T-helper 2 cell treated with Interferon-gamma antibody and Interleukin-4, amounts not matched to agents 5 μg/mL and 100 μg/mL, for 36 hours (primary cell): Measurements from ENCODE around the gene SLC36A2.
"Not testable (repeated sequence)": the region's sequence is repeated elsewhere in the genome, so short reads cannot be mapped to it uniquely, and the experiment has no call there.

Experiments used
- DNase-seq: peaks from one replicate; pipeline ENCODE4 v3.0.0; 2021; ENCODE audit warnings: low spot score
- H3K27ac Mint-ChIP-seq: one replicate; pipeline ENCODE4 v1.8.0; 2021; ENCODE audit warnings: mild to moderate bottlenecking, mixed read lengths
- H3K27me3 Mint-ChIP-seq: one replicate; pipeline ENCODE4 v1.8.0; 2021; ENCODE audit warnings: low read depth, mixed read lengths
- H3K36me3 Mint-ChIP-seq: one replicate; pipeline ENCODE4 v1.8.0; 2021; ENCODE audit warnings: low read depth, mixed read lengths
- H3K4me1 Mint-ChIP-seq: one replicate; pipeline ENCODE4 v1.8.0; 2021; ENCODE audit warnings: low read depth, mixed read lengths
- H3K4me3 Mint-ChIP-seq: one replicate; pipeline ENCODE4 v1.8.0; 2022; ENCODE audit warnings: mild to moderate bottlenecking, moderate library complexity, mixed read lengths
- H3K9me3 Mint-ChIP-seq: one replicate; pipeline ENCODE4 v1.8.0; 2021; ENCODE audit warnings: mixed read lengths

SLC36A2 gene

GRCh38 chr5:151313357-151313756 lies 34.0 kb downstream of the SLC36A2 start:
- peaks cover 10% of the 10 kb centered on the region for H3K27me3 Mint-ChIP-seq
- DNase-seq, result no peak
- H3K9me3 Mint-ChIP-seq, result peaks cover 9% of the 10 kb centered on the region
- no peak overlapping the region for H3K4me3 Mint-ChIP-seq
- H3K4me1 Mint-ChIP-seq, result peaks cover 1% of the 10 kb centered on the region
- H3K27ac Mint-ChIP-seq, result no peak overlapping the region
- H3K36me3 Mint-ChIP-seq, result no peaks in the 10 kb centered on the region

GRCh38 chr5:151312756-151313324 lies 34.5 kb downstream of the SLC36A2 start:
- H3K36me3 Mint-ChIP-seq, result no peaks in the 10 kb centered on the region
- H3K9me3 Mint-ChIP-seq, result peaks cover 9% of the 10 kb centered on the region
- peaks cover 2% of the 10 kb centered on the region for H3K4me1 Mint-ChIP-seq
- H3K27ac Mint-ChIP-seq, result no peak overlapping the region
- no peak overlapping the region for H3K4me3 Mint-ChIP-seq
- peaks cover 13% of the 10 kb centered on the region for H3K27me3 Mint-ChIP-seq
- DNase-seq, result no peak

- DNase-seq, result no peak
- H3K4me3 Mint-ChIP-seq, result no peak overlapping the region
- peaks cover 20% of the 10 kb centered on the region for H3K27me3 Mint-ChIP-seq
- no peak overlapping the region for H3K27ac Mint-ChIP-seq
- peaks cover 2% of the 10 kb centered on the region for H3K4me1 Mint-ChIP-seq
- H3K9me3 Mint-ChIP-seq, result peaks cover 9% of the 10 kb centered on the region
- no peaks in the 10 kb centered on the region for H3K36me3 Mint-ChIP-seq
These were observed 36.4 kb downstream of the SLC36A2 start for GRCh38 chr5:151310932-151311331.

GRCh38 chr5:151309821-151310220 lies 37.5 kb downstream of the SLC36A2 start:
- H3K27me3 Mint-ChIP-seq, result peaks cover 22% of the 10 kb centered on the region
- H3K4me3 Mint-ChIP-seq, H3K4me1 Mint-ChIP-seq, DNase-seq, H3K9me3 Mint-ChIP-seq, H3K36me3 Mint-ChIP-seq, H3K27ac Mint-ChIP-seq: not testable (repeated sequence)

- not testable (repeated sequence) for H3K27ac Mint-ChIP-seq, H3K4me3 Mint-ChIP-seq, DNase-seq, H3K4me1 Mint-ChIP-seq, H3K36me3 Mint-ChIP-seq, H3K9me3 Mint-ChIP-seq
- H3K27me3 Mint-ChIP-seq, result peaks cover 22% of the 10 kb centered on the region
These were observed 38.1 kb downstream of the SLC36A2 start for GRCh38 chr5:151309266-151309665.

- Mint-ChIP-seq H3K27me3 (peaks cover 42% of the 10 kb centered on the region), H3K4me1 (peaks cover 2% of the 10 kb centered on the region), H3K27ac (no peak within 1 kb of the TSS), H3K9me3 (no peaks in the 10 kb centered on the region), H3K36me3 (no peaks in the 10 kb centered on the region), H3K4me3 (no peak within 1 kb of the TSS)
- no peak for DNase-seq
These were observed 43.7 kb downstream of the SLC36A2 start, which contains the start of gene SLC36A3 for GRCh38 chr5:151303666-151304065. Gene SLC36A3, minus strand, starts transcription at chr5:151303766. Its CDS starts 412 bp downstream, at chr5:151303354.

GRCh38 chr5:151298063-151298855 lies 49.1 kb downstream of the SLC36A2 start:
- peaks cover 21% of the 10 kb centered on the region for H3K27me3 Mint-ChIP-seq
- H3K27ac Mint-ChIP-seq, result no peak overlapping the region
- H3K4me1 Mint-ChIP-seq, result peaks cover 4% of the 10 kb centered on the region
- H3K4me3 Mint-ChIP-seq, result no peak overlapping the region
- H3K36me3 Mint-ChIP-seq, result no peaks in the 10 kb centered on the region
- no peaks in the 10 kb centered on the region for H3K9me3 Mint-ChIP-seq
- no peak for DNase-seq

- H3K4me3 Mint-ChIP-seq, result no peak overlapping the region
- no peaks in the 10 kb centered on the region for H3K36me3 Mint-ChIP-seq
- no peaks in the 10 kb centered on the region for H3K9me3 Mint-ChIP-seq
- no peak overlapping the region for H3K27ac Mint-ChIP-seq
- peaks cover 14% of the 10 kb centered on the region for H3K27me3 Mint-ChIP-seq
- no peak for DNase-seq
- peaks cover 4% of the 10 kb centered on the region for H3K4me1 Mint-ChIP-seq
These were observed 50.4 kb downstream of the SLC36A2 start for GRCh38 chr5:151296974-151297373.

GRCh38 chr5:151296478-151296830 lies 50.9 kb downstream of the SLC36A2 start:
- no peak overlapping the region for H3K27ac Mint-ChIP-seq
- peaks cover 4% of the 10 kb centered on the region for H3K4me1 Mint-ChIP-seq
- DNase-seq, result no peak
- H3K27me3 Mint-ChIP-seq, result peaks cover 13% of the 10 kb centered on the region
- no peaks in the 10 kb centered on the region for H3K9me3 Mint-ChIP-seq
- H3K36me3 Mint-ChIP-seq, result no peaks in the 10 kb centered on the region
- no peak overlapping the region for H3K4me3 Mint-ChIP-seq

- Mint-ChIP-seq H3K4me1 (peaks cover 4% of the 10 kb centered on the region), H3K27me3 (peaks cover 9% of the 10 kb centered on the region), H3K36me3 (no peaks in the 10 kb centered on the region), H3K27ac (no peak overlapping the region), H3K9me3 (no peaks in the 10 kb centered on the region), H3K4me3 (no peak overlapping the region)
- no peak for DNase-seq
These were observed 51.4 kb downstream of the SLC36A2 start for GRCh38 chr5:151295791-151296477.

- Mint-ChIP-seq H3K4me3 (no peak overlapping the region), H3K27me3 (peaks cover 6% of the 10 kb centered on the region), H3K27ac (no peak overlapping the region), H3K36me3 (no peaks in the 10 kb centered on the region), H3K9me3 (no peaks in the 10 kb centered on the region), H3K4me1 (peaks cover 4% of the 10 kb centered on the region)
- no peak for DNase-seq
These were observed 52.2 kb downstream of the SLC36A2 start for GRCh38 chr5:151295138-151295537.

- Mint-ChIP-seq H3K27me3 (peaks cover 5% of the 10 kb centered on the region), H3K27ac (no peak overlapping the region), H3K9me3 (no peaks in the 10 kb centered on the region), H3K4me3 (no peak overlapping the region), H3K4me1 (peaks cover 4% of the 10 kb centered on the region), H3K36me3 (no peaks in the 10 kb centered on the region)
- DNase-seq, result no peak
These were observed 53.7 kb downstream of the SLC36A2 start for GRCh38 chr5:151293624-151294023.

GRCh38 chr5:151288180-151288579 lies 59.2 kb downstream of the SLC36A2 start:
- no peak overlapping the region for H3K4me3 Mint-ChIP-seq
- H3K27ac Mint-ChIP-seq, result no peak overlapping the region
- H3K9me3 Mint-ChIP-seq, result no peaks in the 10 kb centered on the region
- H3K36me3 Mint-ChIP-seq, result no peaks in the 10 kb centered on the region
- H3K27me3 Mint-ChIP-seq, result peaks cover 3% of the 10 kb centered on the region
- H3K4me1 Mint-ChIP-seq, result peaks cover 4% of the 10 kb centered on the region
- DNase-seq, result no peak

- H3K27ac Mint-ChIP-seq, result no peak overlapping the region
- no peak overlapping the region for H3K4me3 Mint-ChIP-seq
- H3K4me1 Mint-ChIP-seq, result peaks cover 4% of the 10 kb centered on the region
- H3K27me3 Mint-ChIP-seq, result peaks cover 3% of the 10 kb centered on the region
- no peaks in the 10 kb centered on the region for H3K9me3 Mint-ChIP-seq
- H3K36me3 Mint-ChIP-seq, result no peaks in the 10 kb centered on the region
- no peak for DNase-seq
These were observed 61.1 kb downstream of the SLC36A2 start for GRCh38 chr5:151286246-151286645.
